A549 (cell line): ENCODE measurements around the gene RAB1B. TPM values are rescaled to one million over a fixed set of nuclear protein-coding genes. Genes with fewer than 3 reads are reported as not detected.

ENCODE experiments used
- ATAC-seq, 2 experiments: fragments of 200-7000 bp in 1 of 2; fragments of >200 bp in 1 of 2; cut with Nextera tagmentation in 1 of 2; cut with Tn5 transposase in 1 of 2; 3 replicates each; pipeline versions ENCODE4 v1.8.0 to v1.9.1; 2018 to 2020; ENCODE audit warnings: mild to moderate bottlenecking in 1 of 2, moderate library complexity in 1 of 2
- CTCF ChIA-PET: fragments of 300-600 bp; sonication (Branson Sonifier 250); formaldehyde crosslinking; extraction: SDS; loops from one replicate; lab custom pipeline; 2021; ENCODE audit warnings: antibody characterized with exemption, inconsistent platforms; lab: Yijun Ruan, JAX
- POLR2A ChIA-PET: fragments of 350-600 bp; formaldehyde crosslinking; extraction: SDS; loops from one replicate; lab custom pipeline; 2021; ENCODE audit warnings: antibody characterized with exemption, inconsistent platforms; lab: Yijun Ruan, JAX
- DNase-seq, 2 experiments: peaks; one replicate each; pipeline versions ENCODE4 v3.0.0 to v3.0.0-alpha.2; 2011 to 2016; ENCODE audit warnings: low read depth in 1 of 2, low spot score in 1 of 2
- FAIRE-seq: peaks from 2 replicates; lab custom pipeline; 2011; peaks lifted over from hg19 to GRCh38; lab: Jason Lieb, UNC
- H3K27ac ChIP-seq, 2 experiments: fragments of >200 bp; sonication (Bioruptor Twin); formaldehyde crosslinking; 3 replicates each; pipeline ENCODE4 v1.5.1; 2016 to 2017
- H3K4me1 ChIP-seq: fragments of >200 bp; sonication (Bioruptor Twin); formaldehyde crosslinking; 3 replicates; pipeline ENCODE4 v1.6.1; 2016
- H3K4me2 ChIP-seq: fragments of >200 bp; sonication (Bioruptor Twin); formaldehyde crosslinking; 3 replicates; pipeline ENCODE4 v1.6.1; 2016
- H3K4me3 ChIP-seq: fragments of >200 bp; sonication (Bioruptor Twin); formaldehyde crosslinking; 3 replicates; pipeline ENCODE4 v1.5.1; 2016
- H3K9me3 ChIP-seq: fragments of >200 bp; sonication (Bioruptor Twin); formaldehyde crosslinking; 3 replicates; pipeline ENCODE4 v1.6.1; 2016
- BHLHE40 ChIP-seq: IDR thresholded peaks from 2 replicates; pipeline ENCODE4 v1.6.1; 2012; ENCODE audit warnings: low read depth, low read length, inconsistent platforms
- CBX2 ChIP-seq: fragments of 200-600 bp; sonication (generic); IDR thresholded peaks from 2 replicates; pipeline ENCODE4 v1.6.1; 2016; ENCODE audit warnings: low read depth, mild to moderate bottlenecking, borderline replicate concordance
- CBX8 ChIP-seq: fragments of 200-600 bp; sonication (generic); IDR thresholded peaks from 2 replicates; pipeline ENCODE4 v1.6.1; 2016
- CHD2 ChIP-seq: fragments of 150-350 bp; IDR thresholded peaks from 2 replicates; pipeline ENCODE4 v1.6.1; 2014; ENCODE audit warnings: low read length; ENCODE audit not compliant: partially characterized antibody
- EHF ChIP-seq: fragments of 250-450 bp; sonication (Bioruptor Pico); IDR thresholded peaks from 2 replicates; pipeline ENCODE4 v1.5.0; 2020; ENCODE audit warnings: mild to moderate bottlenecking
- EHMT2 ChIP-seq: fragments of 200-600 bp; sonication (generic); IDR thresholded peaks from 2 replicates; pipeline ENCODE4 v1.6.1; 2016; ENCODE audit warnings: antibody characterized with exemption, low read depth, mild to moderate bottlenecking, moderate library complexity
- ELK1 ChIP-seq: fragments of 150-350 bp; IDR thresholded peaks from 2 replicates; pipeline ENCODE4 v1.6.1; 2014; ENCODE audit warnings: low read depth, mild to moderate bottlenecking, low read length
- FOSB ChIP-seq: fragments of 250-450 bp; sonication (Bioruptor Pico); IDR thresholded peaks from 2 replicates; pipeline ENCODE4 v1.5.0; 2020; ENCODE audit warnings: mild to moderate bottlenecking, moderate library complexity
- HDAC2 ChIP-seq: fragments of 200-600 bp; sonication (generic); IDR thresholded peaks from 2 replicates; pipeline ENCODE4 v1.6.1; 2016
- HOXB5 ChIP-seq: fragments of 250-450 bp; sonication (Bioruptor Pico); IDR thresholded peaks from 2 replicates; pipeline ENCODE4 v1.5.0; 2020; ENCODE audit warnings: mild to moderate bottlenecking, moderate library complexity
- MAFK ChIP-seq: fragments of 450-650 bp; IDR thresholded peaks from 2 replicates; pipeline ENCODE4 v1.6.1; 2014; ENCODE audit not compliant: partially characterized antibody
- NFE2L2 ChIP-seq: fragments of 150-350 bp; conservative IDR thresholded peaks from 2 replicates; pipeline ENCODE4 v1.6.1; 2014; ENCODE audit warnings: low read length
- NPAS2 ChIP-seq: fragments of 250-450 bp; sonication (Bioruptor Pico); IDR thresholded peaks from 2 replicates; pipeline ENCODE4 v1.8.0; 2022; ENCODE audit warnings: mild to moderate bottlenecking, moderate library complexity, borderline replicate concordance
- POLR2A ChIP-seq: IDR thresholded peaks from 2 replicates; pipeline ENCODE4 v1.6.1; 2012; ENCODE audit warnings: mild to moderate bottlenecking, low read length
- RARB ChIP-seq: fragments of 250-450 bp; sonication (Bioruptor Pico); IDR thresholded peaks from 2 replicates; pipeline ENCODE4 v1.8.0; 2021; ENCODE audit warnings: mild to moderate bottlenecking, moderate library complexity
- RCOR1 ChIP-seq: fragments of 150-350 bp; IDR thresholded peaks from 2 replicates; pipeline ENCODE4 v1.6.1; 2014; ENCODE audit warnings: antibody characterized with exemption, low read length, low read depth
- REST ChIP-seq: fragments of 200-600 bp; sonication (generic); IDR thresholded peaks from 2 replicates; pipeline ENCODE4 v1.6.1; 2016; ENCODE audit warnings: antibody characterized with exemption, mild to moderate bottlenecking, moderate library complexity
- SMC3 ChIP-seq: fragments of >200 bp; sonication (Bioruptor Twin); formaldehyde crosslinking; IDR thresholded peaks from 3 replicates; pipeline ENCODE4 v1.6.1; 2018; ENCODE audit warnings: inconsistent platforms
- ZFP36 ChIP-seq: fragments of 450-650 bp; IDR thresholded peaks from 2 replicates; pipeline ENCODE4 v1.6.1; 2014; ENCODE audit warnings: borderline replicate concordance; ENCODE audit not compliant: partially characterized antibody
- ZNF302 ChIP-seq: fragments of 250-450 bp; sonication (Bioruptor Pico); IDR thresholded peaks from 2 replicates; pipeline ENCODE4 v1.9.0; 2021; ENCODE audit warnings: inconsistent platforms, mild to moderate bottlenecking, moderate library complexity
- ZSCAN20 ChIP-seq: fragments of 250-450 bp; sonication (Bioruptor Pico); IDR thresholded peaks from 2 replicates; pipeline ENCODE4 v1.8.0; 2022; ENCODE audit warnings: mild to moderate bottlenecking, moderate library complexity
- WGBS: methylation state at CpG from one replicate; pipeline ENCODE4 v1.1.6; 2017; ENCODE audit errors: missing lambda C conversion rate; 5-methylcytosine and 5-hydroxymethylcytosine counted together
- polyA plus RNA-seq, 4 experiments: library from polyadenylated mRNA; depleted of rRNA in 3 of 4; stranded (reverse); fragments of >200 nt; fragmentation: RNase III in 1 of 4; extraction: RNeasy Plus Mini Kit Qiagen cat#74134 plus additional on column Dnase treatment in 1 of 4; gene quantifications; 2 replicates in 3 of 4; 3 replicates in 1 of 4; pipeline ENCODE4 v1.2.3, GENCODE V29; 2011 to 2017
- TF ChIP-seq, protein P1 (sequence below): fragments of 450-650 bp; IDR thresholded peaks from 2 replicates; pipeline ENCODE4 v1.6.1; 2014; ENCODE audit warnings: antibody characterized with exemption
- TF ChIP-seq, protein P2 (sequence below): IDR thresholded peaks from 2 replicates; pipeline ENCODE4 v1.6.1; 2012
- TF ChIP-seq, protein P3 (sequence below): fragments of >200 bp; sonication (Bioruptor Twin); formaldehyde crosslinking; IDR thresholded peaks from 3 replicates; pipeline ENCODE4 v1.6.1; 2016
- TF ChIP-seq, protein P4 (sequence below): fragments of >200 bp; sonication (Bioruptor Twin); formaldehyde crosslinking; IDR thresholded peaks from 3 replicates; pipeline ENCODE4 v1.5.1; 2016

RAB1B gene
- polyA plus RNA-seq, 2 of the 4 experiments (the other 2 are of a cell fraction) = 87.8 to 147 TPM

GRCh38 chr11:66233301-66233700 lies 35.1 kb upstream of the RAB1B start (continued):
- TF ChIP-seq HDAC2 (no peak), CBX2 (no peak), FOSB (CRISPR knock-in tag) (no peak), MAFK (no peak), HOXB5 (no peak), REST (no peak)
- TF ChIP-seq, protein P1, sequence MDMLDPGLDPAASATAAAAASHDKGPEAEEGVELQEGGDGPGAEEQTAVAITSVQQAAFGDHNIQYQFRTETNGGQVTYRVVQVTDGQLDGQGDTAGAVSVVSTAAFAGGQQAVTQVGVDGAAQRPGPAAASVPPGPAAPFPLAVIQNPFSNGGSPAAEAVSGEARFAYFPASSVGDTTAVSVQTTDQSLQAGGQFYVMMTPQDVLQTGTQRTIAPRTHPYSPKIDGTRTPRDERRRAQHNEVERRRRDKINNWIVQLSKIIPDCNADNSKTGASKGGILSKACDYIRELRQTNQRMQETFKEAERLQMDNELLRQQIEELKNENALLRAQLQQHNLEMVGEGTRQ = no peak
- TF ChIP-seq, protein P2, sequence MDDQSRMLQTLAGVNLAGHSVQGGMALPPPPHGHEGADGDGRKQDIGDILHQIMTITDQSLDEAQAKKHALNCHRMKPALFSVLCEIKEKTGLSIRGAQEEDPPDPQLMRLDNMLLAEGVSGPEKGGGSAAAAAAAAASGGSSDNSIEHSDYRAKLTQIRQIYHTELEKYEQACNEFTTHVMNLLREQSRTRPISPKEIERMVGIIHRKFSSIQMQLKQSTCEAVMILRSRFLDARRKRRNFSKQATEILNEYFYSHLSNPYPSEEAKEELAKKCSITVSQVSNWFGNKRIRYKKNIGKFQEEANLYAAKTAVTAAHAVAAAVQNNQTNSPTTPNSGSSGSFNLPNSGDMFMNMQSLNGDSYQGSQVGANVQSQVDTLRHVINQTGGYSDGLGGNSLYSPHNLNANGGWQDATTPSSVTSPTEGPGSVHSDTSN = no peak
- TF ChIP-seq, protein P3, sequence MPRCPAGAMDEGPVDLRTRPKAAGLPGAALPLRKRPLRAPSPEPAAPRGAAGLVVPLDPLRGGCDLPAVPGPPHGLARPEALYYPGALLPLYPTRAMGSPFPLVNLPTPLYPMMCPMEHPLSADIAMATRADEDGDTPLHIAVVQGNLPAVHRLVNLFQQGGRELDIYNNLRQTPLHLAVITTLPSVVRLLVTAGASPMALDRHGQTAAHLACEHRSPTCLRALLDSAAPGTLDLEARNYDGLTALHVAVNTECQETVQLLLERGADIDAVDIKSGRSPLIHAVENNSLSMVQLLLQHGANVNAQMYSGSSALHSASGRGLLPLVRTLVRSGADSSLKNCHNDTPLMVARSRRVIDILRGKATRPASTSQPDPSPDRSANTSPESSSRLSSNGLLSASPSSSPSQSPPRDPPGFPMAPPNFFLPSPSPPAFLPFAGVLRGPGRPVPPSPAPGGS = no peak

DNA sequence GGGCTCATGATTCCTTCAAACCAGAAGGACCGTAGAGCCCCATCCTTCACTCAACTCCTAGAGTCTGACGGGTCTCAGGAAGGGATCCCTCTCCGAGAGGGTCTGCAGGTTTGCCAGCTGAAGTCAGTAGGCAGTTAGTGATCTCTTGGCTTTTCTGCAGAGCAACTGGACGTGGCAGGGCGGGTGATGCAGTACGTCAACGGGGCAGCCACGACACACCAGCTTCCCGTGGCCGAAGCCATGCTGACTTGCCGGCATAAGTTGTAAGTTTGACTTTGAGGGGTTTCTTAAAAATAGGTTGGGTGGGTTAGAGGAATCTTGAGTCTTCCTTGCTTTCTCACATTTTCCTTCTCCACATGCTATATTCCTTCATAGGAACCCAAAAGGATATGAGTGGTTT lies 33.3 kb upstream of the RAB1B start:
- Histone ChIP-seq H3K4me1 (no peaks in the 10 kb centered on the region), H3K4me3 (no peak overlapping the region), H3K9me3 (no peaks in the 10 kb centered on the region), H3K4me2 (no peak overlapping the region), H3K27ac (no peak overlapping the region)
- DNase-seq (no peak), ATAC-seq (no peak), FAIRE-seq (no peak)
- 90% methylated on average over 11 of the region's 11 CpGs for WGBS
- ChIA-PET CTCF (interaction anchor here (1.0 to 4.1 kb wide), 3 partner anchors 10 to 13 kb away, joined by 3 to 38 read pairs (median 13); no protein-coding TSS in a partner anchor), POLR2A (no interaction called here)
- TF ChIP-seq ZSCAN20 (no peak), ELK1 (no peak), NPAS2 (no peak), RCOR1 (no peak), POLR2A (no peak)

DNA sequence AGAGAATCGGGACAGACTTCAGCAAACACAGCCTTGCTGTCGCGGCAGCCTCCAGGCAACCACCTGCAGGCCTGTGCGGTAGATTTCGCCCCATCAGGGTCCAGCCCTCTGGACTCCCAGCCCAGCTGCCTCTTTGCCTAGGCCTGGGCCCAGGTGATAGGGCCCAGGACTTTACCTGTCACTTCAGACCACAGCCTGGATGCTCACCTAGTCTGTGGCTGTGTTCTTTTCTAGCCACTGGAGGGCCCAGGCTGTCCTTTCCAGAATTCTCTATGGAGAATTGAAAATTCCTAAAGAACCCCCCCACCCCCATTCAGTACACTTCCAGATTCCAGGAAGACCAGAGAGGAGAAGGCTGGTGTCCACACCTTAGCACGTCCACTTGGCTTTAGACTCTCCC lies 30.6 kb upstream of the RAB1B start:
- ATAC-seq = no peak
- CTCF ChIA-PET = interaction anchor here (1.2 to 4.1 kb wide), 3 partner anchors 15 to 20 kb away, joined by 4 to 38 read pairs (median 6); no protein-coding TSS in a partner anchor
- no peak overlapping the region for H3K4me3 ChIP-seq
- no peaks in the 10 kb centered on the region for H3K9me3 ChIP-seq
- WGBS = 86% methylated on average over 6 of the region's 6 CpGs
- TF ChIP-seq CHD2 (no peak), ZSCAN20 (no peak), EHMT2 (no peak), CBX8 (no peak), SMC3 (no peak), EHF (no peak), NFE2L2 (no peak), BHLHE40 (no peak), ZFP36 (no peak), RARB (CRISPR knock-in tag) (no peak), ZNF302 (CRISPR knock-in tag) (no peak)
- TF ChIP-seq, protein P2 = no peak
- TF ChIP-seq, protein P4, sequence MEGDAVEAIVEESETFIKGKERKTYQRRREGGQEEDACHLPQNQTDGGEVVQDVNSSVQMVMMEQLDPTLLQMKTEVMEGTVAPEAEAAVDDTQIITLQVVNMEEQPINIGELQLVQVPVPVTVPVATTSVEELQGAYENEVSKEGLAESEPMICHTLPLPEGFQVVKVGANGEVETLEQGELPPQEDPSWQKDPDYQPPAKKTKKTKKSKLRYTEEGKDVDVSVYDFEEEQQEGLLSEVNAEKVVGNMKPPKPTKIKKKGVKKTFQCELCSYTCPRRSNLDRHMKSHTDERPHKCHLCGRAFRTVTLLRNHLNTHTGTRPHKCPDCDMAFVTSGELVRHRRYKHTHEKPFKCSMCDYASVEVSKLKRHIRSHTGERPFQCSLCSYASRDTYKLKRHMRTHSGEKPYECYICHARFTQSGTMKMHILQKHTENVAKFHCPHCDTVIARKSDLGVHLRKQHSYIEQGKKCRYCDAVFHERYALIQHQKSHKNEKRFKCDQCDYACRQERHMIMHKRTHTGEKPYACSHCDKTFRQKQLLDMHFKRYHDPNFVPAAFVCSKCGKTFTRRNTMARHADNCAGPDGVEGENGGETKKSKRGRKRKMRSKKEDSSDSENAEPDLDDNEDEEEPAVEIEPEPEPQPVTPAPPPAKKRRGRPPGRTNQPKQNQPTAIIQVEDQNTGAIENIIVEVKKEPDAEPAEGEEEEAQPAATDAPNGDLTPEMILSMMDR = no peak
- TF ChIP-seq, all 56 proteins: peak for 0
- DNase-seq (no peak), FAIRE-seq (no peak)
- Histone ChIP-seq H3K27ac (no peak overlapping the region), H3K4me1 (no peaks in the 10 kb centered on the region), H3K4me2 (no peak overlapping the region)
- POLR2A ChIA-PET = no interaction called here
